ENCODE results near the gene C19orf81. TPM values are rescaled to one million over a fixed set of nuclear protein-coding genes. Genes with fewer than 3 reads are reported as not detected.

Gene C19orf81
- polyA plus RNA-seq, 1 donor from 2014 or later = 28.3 TPM

DNA sequence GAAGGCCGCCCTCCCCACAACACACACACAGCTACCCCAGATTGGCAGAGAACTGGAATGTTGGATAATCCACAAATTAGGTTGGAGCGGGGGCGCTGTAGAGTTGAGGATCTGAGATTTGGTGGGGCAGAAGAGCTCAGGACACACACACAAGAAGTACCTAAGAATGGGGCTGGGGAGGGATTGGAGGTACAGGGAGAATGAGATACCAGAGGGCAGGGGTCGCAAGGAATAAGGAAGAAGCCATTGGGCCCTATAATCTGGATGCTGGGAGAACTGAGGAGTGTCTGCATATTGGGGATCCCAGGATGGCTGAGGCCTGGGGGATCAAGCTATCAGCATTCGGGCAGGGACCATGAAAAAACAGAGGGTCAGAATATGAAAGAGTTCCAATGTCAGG, 21.1 kb upstream of the C19orf81 start:
- H3K27me3 ChIP-seq (ENCODE audit: insufficient read depth, low read depth, low read length) = no peaks in the 10 kb centered on the region
- H2AFZ ChIP-seq (ENCODE audit: low read depth, low read length) = no peak overlapping the region
- H3F3A ChIP-seq (ENCODE audit: insufficient read depth, low read length, poor library complexity, severe bottlenecking) = no peaks in the 10 kb centered on the region
- TF ChIP-seq TAF1 (IDR thresholded peaks at IDR 0.05; ENCODE audit: low read depth) = no peak
- no peak for TF ChIP-seq EZH2 (IDR thresholded peaks at IDR 0.05; ENCODE audit: borderline replicate concordance, insufficient read depth, low read length, poor library complexity, severe bottlenecking)
- TF ChIP-seq, protein P1, sequence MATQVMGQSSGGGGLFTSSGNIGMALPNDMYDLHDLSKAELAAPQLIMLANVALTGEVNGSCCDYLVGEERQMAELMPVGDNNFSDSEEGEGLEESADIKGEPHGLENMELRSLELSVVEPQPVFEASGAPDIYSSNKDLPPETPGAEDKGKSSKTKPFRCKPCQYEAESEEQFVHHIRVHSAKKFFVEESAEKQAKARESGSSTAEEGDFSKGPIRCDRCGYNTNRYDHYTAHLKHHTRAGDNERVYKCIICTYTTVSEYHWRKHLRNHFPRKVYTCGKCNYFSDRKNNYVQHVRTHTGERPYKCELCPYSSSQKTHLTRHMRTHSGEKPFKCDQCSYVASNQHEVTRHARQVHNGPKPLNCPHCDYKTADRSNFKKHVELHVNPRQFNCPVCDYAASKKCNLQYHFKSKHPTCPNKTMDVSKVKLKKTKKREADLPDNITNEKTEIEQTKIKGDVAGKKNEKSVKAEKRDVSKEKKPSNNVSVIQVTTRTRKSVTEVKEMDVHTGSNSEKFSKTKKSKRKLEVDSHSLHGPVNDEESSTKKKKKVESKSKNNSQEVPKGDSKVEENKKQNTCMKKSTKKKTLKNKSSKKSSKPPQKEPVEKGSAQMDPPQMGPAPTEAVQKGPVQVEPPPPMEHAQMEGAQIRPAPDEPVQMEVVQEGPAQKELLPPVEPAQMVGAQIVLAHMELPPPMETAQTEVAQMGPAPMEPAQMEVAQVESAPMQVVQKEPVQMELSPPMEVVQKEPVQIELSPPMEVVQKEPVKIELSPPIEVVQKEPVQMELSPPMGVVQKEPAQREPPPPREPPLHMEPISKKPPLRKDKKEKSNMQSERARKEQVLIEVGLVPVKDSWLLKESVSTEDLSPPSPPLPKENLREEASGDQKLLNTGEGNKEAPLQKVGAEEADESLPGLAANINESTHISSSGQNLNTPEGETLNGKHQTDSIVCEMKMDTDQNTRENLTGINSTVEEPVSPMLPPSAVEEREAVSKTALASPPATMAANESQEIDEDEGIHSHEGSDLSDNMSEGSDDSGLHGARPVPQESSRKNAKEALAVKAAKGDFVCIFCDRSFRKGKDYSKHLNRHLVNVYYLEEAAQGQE (IDR thresholded peaks at IDR 0.05; ENCODE audit: borderline replicate concordance) = no peak
- TF ChIP-seq RAD21 (conservative IDR thresholded peaks at IDR 0.05) = no peak
- TF ChIP-seq EP300 (conservative IDR thresholded peaks at IDR 0.05; ENCODE audit: poor library complexity, severe bottlenecking) = no peak
- no peak for TF ChIP-seq MXI1 (conservative IDR thresholded peaks at IDR 0.05; ENCODE audit: poor library complexity, severe bottlenecking)
- no peak for TF ChIP-seq SMC3 (conservative IDR thresholded peaks at IDR 0.05; ENCODE audit: poor library complexity)
- no peaks in the 10 kb centered on the region for H3K36me3 ChIP-seq (ENCODE audit: insufficient read depth, low read length)
- H3K4me2 ChIP-seq (ENCODE audit: low read length) = no peak overlapping the region
- H3K9me3 ChIP-seq (ENCODE audit: low read length) = no peaks in the 10 kb centered on the region
- no peak overlapping the region for H3K9ac ChIP-seq (ENCODE audit: low read length)
- no peaks in the 10 kb centered on the region for H3K79me2 ChIP-seq (replicated peaks; ENCODE audit: insufficient read depth, low read length)
- no peak overlapping the region for H3K27ac ChIP-seq (ENCODE audit: low read length)
- H3K4me3 ChIP-seq (ENCODE audit: low read length) = no peak overlapping the region
- H4K20me1 ChIP-seq (ENCODE audit: insufficient read depth) = no peaks in the 10 kb centered on the region
- no peaks in the 10 kb centered on the region for H3K9me2 ChIP-seq (ENCODE audit: insufficient read depth, low read length)

DNA sequence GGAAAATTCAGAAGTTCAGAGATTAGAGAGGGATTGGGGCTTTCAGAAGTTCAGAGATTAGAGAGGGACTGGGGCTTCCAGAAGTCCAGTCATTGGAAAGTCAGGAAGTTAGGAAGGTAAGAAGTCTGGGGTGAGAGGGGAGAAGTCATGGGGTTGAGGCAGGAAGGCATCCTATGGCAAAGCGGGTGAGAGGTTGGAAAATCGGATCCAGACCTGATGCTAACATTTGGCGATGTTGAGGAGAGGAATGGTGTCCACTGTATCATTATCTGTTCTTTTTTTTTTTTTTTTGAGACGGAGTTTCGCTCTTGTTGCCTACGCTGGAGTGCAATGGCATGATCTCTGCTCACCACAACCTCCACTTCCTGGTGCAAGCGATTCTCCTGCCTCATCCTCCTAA, 20.7 kb upstream of the C19orf81 start:
- H2AFZ ChIP-seq (ENCODE audit: low read depth, low read length) = no peak overlapping the region
- H4K20me1 ChIP-seq (ENCODE audit: insufficient read depth) = no peaks in the 10 kb centered on the region
- no peaks in the 10 kb centered on the region for H3K79me2 ChIP-seq (replicated peaks; ENCODE audit: insufficient read depth, low read length)
- no peak overlapping the region for H3K4me3 ChIP-seq (ENCODE audit: low read length)
- no peak overlapping the region for H3K4me2 ChIP-seq (ENCODE audit: low read length)
- H3F3A ChIP-seq (ENCODE audit: insufficient read depth, low read length, poor library complexity, severe bottlenecking) = no peaks in the 10 kb centered on the region
- H3K27ac ChIP-seq (ENCODE audit: low read length) = no peak overlapping the region
- no peaks in the 10 kb centered on the region for H3K9me2 ChIP-seq (ENCODE audit: insufficient read depth, low read length)
- H3K27me3 ChIP-seq (ENCODE audit: insufficient read depth, low read depth, low read length) = no peaks in the 10 kb centered on the region
- no peak overlapping the region for H3K9ac ChIP-seq (ENCODE audit: low read length)
- H3K36me3 ChIP-seq (ENCODE audit: insufficient read depth, low read length) = no peaks in the 10 kb centered on the region
- TF ChIP-seq RAD21 (conservative IDR thresholded peaks at IDR 0.05) (no peak), SMC3 (conservative IDR thresholded peaks at IDR 0.05; ENCODE audit: poor library complexity) (no peak), MXI1 (conservative IDR thresholded peaks at IDR 0.05; ENCODE audit: poor library complexity, severe bottlenecking) (no peak), EZH2 (IDR thresholded peaks at IDR 0.05; ENCODE audit: borderline replicate concordance, insufficient read depth, low read length, poor library complexity, severe bottlenecking) (no peak), TAF1 (IDR thresholded peaks at IDR 0.05; ENCODE audit: low read depth) (no peak), POLR2AphosphoS5 (IDR thresholded peaks at IDR 0.05) (no peak), EP300 (conservative IDR thresholded peaks at IDR 0.05; ENCODE audit: poor library complexity, severe bottlenecking) (no peak)
- TF ChIP-seq, protein P1 (IDR thresholded peaks at IDR 0.05; ENCODE audit: borderline replicate concordance) = no peak
- TF ChIP-seq, protein P2, sequence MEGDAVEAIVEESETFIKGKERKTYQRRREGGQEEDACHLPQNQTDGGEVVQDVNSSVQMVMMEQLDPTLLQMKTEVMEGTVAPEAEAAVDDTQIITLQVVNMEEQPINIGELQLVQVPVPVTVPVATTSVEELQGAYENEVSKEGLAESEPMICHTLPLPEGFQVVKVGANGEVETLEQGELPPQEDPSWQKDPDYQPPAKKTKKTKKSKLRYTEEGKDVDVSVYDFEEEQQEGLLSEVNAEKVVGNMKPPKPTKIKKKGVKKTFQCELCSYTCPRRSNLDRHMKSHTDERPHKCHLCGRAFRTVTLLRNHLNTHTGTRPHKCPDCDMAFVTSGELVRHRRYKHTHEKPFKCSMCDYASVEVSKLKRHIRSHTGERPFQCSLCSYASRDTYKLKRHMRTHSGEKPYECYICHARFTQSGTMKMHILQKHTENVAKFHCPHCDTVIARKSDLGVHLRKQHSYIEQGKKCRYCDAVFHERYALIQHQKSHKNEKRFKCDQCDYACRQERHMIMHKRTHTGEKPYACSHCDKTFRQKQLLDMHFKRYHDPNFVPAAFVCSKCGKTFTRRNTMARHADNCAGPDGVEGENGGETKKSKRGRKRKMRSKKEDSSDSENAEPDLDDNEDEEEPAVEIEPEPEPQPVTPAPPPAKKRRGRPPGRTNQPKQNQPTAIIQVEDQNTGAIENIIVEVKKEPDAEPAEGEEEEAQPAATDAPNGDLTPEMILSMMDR (IDR thresholded peaks at IDR 0.05; ENCODE audit: poor library complexity, severe bottlenecking) = no peak
- H3K9me3 ChIP-seq (ENCODE audit: low read length) = no peaks in the 10 kb centered on the region
